Mesenchymal stem cell (in vitro differentiated cells and primary cell): ENCODE results near the gene PARD3.

Experiments
- DNase-seq: peaks from one replicate; pipeline ENCODE4 v3.0.0-alpha.2; 2013
- H2AFZ ChIP-seq: one replicate; pipeline ENCODE4 v1.6.1; 2013; ENCODE audit warnings: low read depth, mild to moderate bottlenecking, control low read depth, inconsistent platforms, low read length, moderate library complexity
- H2AK5ac ChIP-seq: 2 replicates; pipeline ENCODE4 v1.6.1; 2013; ENCODE audit warnings: low read length, moderate library complexity, mild to moderate bottlenecking, inconsistent platforms; ENCODE audit not compliant: severe bottlenecking
- H2BK120ac ChIP-seq: one replicate; pipeline ENCODE4 v1.6.1; 2013; ENCODE audit warnings: low read depth, mild to moderate bottlenecking, inconsistent platforms, low read length, moderate library complexity
- H2BK12ac ChIP-seq, 2 experiments: one replicate each; pipeline ENCODE4 v1.6.1; 2013; ENCODE audit warnings: inconsistent platforms in 2 of 2, low read length in 2 of 2, mild to moderate bottlenecking in 2 of 2, moderate library complexity in 2 of 2, control low read depth in 1 of 2
- H2BK15ac ChIP-seq: one replicate; pipeline ENCODE4 v1.6.1; 2013; ENCODE audit warnings: mild to moderate bottlenecking, low read depth, inconsistent platforms; ENCODE audit not compliant: poor library complexity, severe bottlenecking
- H2BK5ac ChIP-seq: 2 replicates; pipeline ENCODE4 v1.6.1; 2013; ENCODE audit warnings: low read depth, mild to moderate bottlenecking, low read length, control low read depth, inconsistent platforms; ENCODE audit not compliant: poor library complexity, severe bottlenecking
- H3K14ac ChIP-seq, 2 experiments: one replicate each; pipeline ENCODE4 v1.6.1; 2013; ENCODE audit warnings: inconsistent platforms in 2 of 2, low read length in 2 of 2, control low read depth in 1 of 2, mild to moderate bottlenecking in 1 of 2, moderate library complexity in 1 of 2
- H3K18ac ChIP-seq, 2 experiments: one replicate each; pipeline ENCODE4 v1.6.1; 2013; ENCODE audit warnings: inconsistent platforms in 2 of 2, low read length in 2 of 2, control low read depth in 1 of 2, low read depth in 1 of 2, mild to moderate bottlenecking in 1 of 2
- H3K23ac ChIP-seq, 2 experiments: one replicate each; pipeline ENCODE4 v1.6.1; 2013; ENCODE audit warnings: inconsistent platforms in 2 of 2, low read length in 2 of 2, mild to moderate bottlenecking in 2 of 2, moderate library complexity in 2 of 2, control low read depth in 1 of 2
- H3K27ac ChIP-seq: 2 replicates; pipeline ENCODE4 v1.5.1; 2013; ENCODE audit warnings: mild to moderate bottlenecking, moderate library complexity, low read length, control low read depth, inconsistent platforms; ENCODE audit not compliant: poor library complexity, severe bottlenecking
- H3K27me3 ChIP-seq, 2 experiments: 2 replicates each; pipeline versions ENCODE4 v1.6.1 to v1.7.0; 2013; ENCODE audit warnings: low read length in 2 of 2, mild to moderate bottlenecking in 2 of 2, moderate library complexity in 2 of 2, control low read depth in 1 of 2, inconsistent platforms in 1 of 2; ENCODE audit not compliant: control insufficient read depth in 1 of 2, insufficient read depth in 1 of 2
- H3K36me3 ChIP-seq, 2 experiments: 2 replicates each; pipeline versions ENCODE4 v1.6.1 to v1.7.0; 2013; ENCODE audit warnings: low read length in 2 of 2, control low read depth in 1 of 2, inconsistent platforms in 1 of 2, low read depth in 1 of 2, mild to moderate bottlenecking in 1 of 2; ENCODE audit not compliant: insufficient read depth in 2 of 2, control insufficient read depth in 1 of 2
- H3K4ac ChIP-seq, 2 experiments: one replicate each; pipeline ENCODE4 v1.6.1; 2013; ENCODE audit warnings: inconsistent platforms in 2 of 2, low read length in 2 of 2, mild to moderate bottlenecking in 2 of 2, moderate library complexity in 2 of 2, control low read depth in 1 of 2, low read depth in 1 of 2
- H3K4me1 ChIP-seq: 2 replicates; pipeline ENCODE4 v1.6.1; 2013; ENCODE audit warnings: low read depth, low read length, control low read depth; ENCODE audit not compliant: control insufficient read depth, insufficient read depth
- H3K4me2 ChIP-seq: 2 replicates; pipeline ENCODE4 v1.6.1; 2013; ENCODE audit warnings: low read length, mild to moderate bottlenecking, inconsistent platforms; ENCODE audit not compliant: poor library complexity, severe bottlenecking
- H3K4me3 ChIP-seq, 2 experiments: 2 replicates each; pipeline versions ENCODE4 v1.5.1 to v1.7.0; 2013; ENCODE audit warnings: low read length in 2 of 2, mild to moderate bottlenecking in 2 of 2, control low read depth in 1 of 2, low read depth in 1 of 2; ENCODE audit not compliant: insufficient read depth in 1 of 2
- H3K79me1 ChIP-seq: replicated peaks from 2 replicates; pipeline ENCODE4 v1.6.1; 2013; ENCODE audit warnings: mild to moderate bottlenecking, control low read depth, low read length, inconsistent platforms; ENCODE audit not compliant: poor library complexity, severe bottlenecking
- H3K9ac ChIP-seq: 2 replicates; pipeline ENCODE4 v1.7.0; 2013; ENCODE audit warnings: mild to moderate bottlenecking, low read length, moderate library complexity
- H3K9me3 ChIP-seq: 2 replicates; pipeline ENCODE4 v1.7.0; 2013; ENCODE audit warnings: mild to moderate bottlenecking, low read length; ENCODE audit not compliant: control insufficient read depth
- H4K8ac ChIP-seq: one replicate; pipeline ENCODE4 v1.6.1; 2013; ENCODE audit warnings: inconsistent platforms, mild to moderate bottlenecking, low read length, moderate library complexity
- H4K91ac ChIP-seq: one replicate; pipeline ENCODE4 v1.6.1; 2013; ENCODE audit warnings: mild to moderate bottlenecking, low read length, inconsistent platforms
- WGBS: methylation state at CpG from one replicate; pipeline ENCODE4 v1.1.7; 2013; ENCODE audit warnings: mixed read lengths; 5-methylcytosine and 5-hydroxymethylcytosine counted together

The PARD3 gene

GRCh38 chr10:34152434-34152833, 662.7 kb downstream of the PARD3 start:
- peaks cover 0 to 3% of the 10 kb centered on the region in 2 experiments for H3K36me3 ChIP-seq
- no peak overlapping the region for H2AK5ac ChIP-seq
- H3K4me2 ChIP-seq, result no peak overlapping the region
- peaks cover 4% of the 10 kb centered on the region for H3K4me1 ChIP-seq
- H3K14ac ChIP-seq, result no peak overlapping the region
- H3K9ac ChIP-seq, result no peak overlapping the region
- no peak overlapping the region for H4K91ac ChIP-seq
- H2BK15ac ChIP-seq, result no peak overlapping the region
- no peak for DNase-seq
- H2BK120ac ChIP-seq, result no peak overlapping the region
- H2AFZ ChIP-seq, result no peak overlapping the region
- no peak overlapping the region for H2BK12ac ChIP-seq
- 96% methylated on average over 1 of the region's 1 CpG for WGBS
- H3K79me1 ChIP-seq, result peaks cover 21% of the 10 kb centered on the region
- H3K4me3 ChIP-seq, result no peak overlapping the region
- H3K27me3 ChIP-seq, result no peaks in the 10 kb centered on the region
- no peak overlapping the region for H4K8ac ChIP-seq
- H3K4ac ChIP-seq, result no peak overlapping the region
- H3K18ac ChIP-seq, result no peak overlapping the region
- no peaks in the 10 kb centered on the region for H3K9me3 ChIP-seq
- H2BK5ac ChIP-seq, result no peak overlapping the region
- H3K27ac ChIP-seq, result no peak overlapping the region
- no peak overlapping the region for H3K23ac ChIP-seq

DNA sequence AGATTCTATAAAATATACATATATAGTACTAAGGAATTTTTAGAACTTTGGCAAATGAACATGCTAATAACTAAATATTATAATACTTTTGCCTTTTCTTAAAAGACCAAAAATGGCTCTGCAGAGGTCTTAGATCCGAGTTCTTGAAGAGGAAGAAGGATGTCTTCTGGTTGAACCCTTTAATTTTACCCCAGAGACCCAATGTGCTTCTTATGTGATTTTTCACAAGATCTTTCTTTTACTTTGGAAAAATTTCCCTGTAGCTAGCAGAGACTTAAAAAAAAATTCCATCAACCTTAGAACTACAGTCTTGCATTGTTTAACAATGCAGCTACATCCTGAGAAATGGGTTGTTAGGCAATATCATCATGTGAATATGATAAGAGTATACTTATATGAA, 663.2 kb downstream of the PARD3 start:
- H3K27me3 ChIP-seq, result no peaks in the 10 kb centered on the region
- no peak overlapping the region for H3K4me3 ChIP-seq
- H4K8ac ChIP-seq, result no peak overlapping the region
- no peak for DNase-seq
- no peak overlapping the region for H3K27ac ChIP-seq
- no peak overlapping the region for H2AK5ac ChIP-seq
- no peak overlapping the region for H2BK15ac ChIP-seq
- no peak overlapping the region for H2BK12ac ChIP-seq
- H3K4ac ChIP-seq, result no peak overlapping the region
- H3K79me1 ChIP-seq, result peaks cover 20% of the 10 kb centered on the region
- H2AFZ ChIP-seq, result no peak overlapping the region
- no CpG with 5 or more reads among the region's 1 CpG for WGBS
- no peak overlapping the region for H3K4me2 ChIP-seq
- no peaks in the 10 kb centered on the region for H3K9me3 ChIP-seq
- H3K9ac ChIP-seq, result no peak overlapping the region
- no peak overlapping the region for H4K91ac ChIP-seq
- H2BK120ac ChIP-seq, result no peak overlapping the region
- H3K4me1 ChIP-seq, result peaks cover 1% of the 10 kb centered on the region
- H3K18ac ChIP-seq, result no peak overlapping the region
- no peak overlapping the region for H3K23ac ChIP-seq
- no peak overlapping the region for H3K14ac ChIP-seq
- H3K36me3 ChIP-seq, result peaks cover 0 to 3% of the 10 kb centered on the region in 2 experiments
- no peak overlapping the region for H2BK5ac ChIP-seq

DNA sequence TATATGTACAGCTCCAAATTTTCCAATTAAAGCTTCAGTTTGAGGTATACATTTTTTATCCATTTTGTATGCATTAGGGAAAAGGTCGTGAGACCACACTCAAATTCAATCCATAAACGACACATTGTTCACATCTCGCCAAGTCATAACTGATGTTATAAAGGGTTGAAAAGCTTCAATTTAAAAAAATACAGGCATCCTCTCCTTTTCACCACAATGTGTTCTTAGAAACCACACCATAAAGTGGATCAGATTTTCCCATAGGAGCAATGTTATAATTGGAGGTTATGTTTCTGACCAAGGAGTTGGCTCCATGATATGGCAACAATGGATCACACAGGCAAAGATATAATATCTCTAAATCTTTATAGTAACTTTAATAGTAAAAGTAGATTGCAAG, 663.6 kb downstream of the PARD3 start:
- H2BK12ac ChIP-seq, result no peak overlapping the region
- no peak overlapping the region for H3K14ac ChIP-seq
- H3K36me3 ChIP-seq, result peaks cover 0 to 3% of the 10 kb centered on the region in 2 experiments
- no peak for DNase-seq
- no peaks in the 10 kb centered on the region for H3K9me3 ChIP-seq
- H4K8ac ChIP-seq, result no peak overlapping the region
- no peaks in the 10 kb centered on the region for H3K27me3 ChIP-seq
- H3K4me3 ChIP-seq, result no peak overlapping the region
- no peak overlapping the region for H3K9ac ChIP-seq
- no peak overlapping the region for H2AK5ac ChIP-seq
- no peak overlapping the region for H2BK15ac ChIP-seq
- H3K79me1 ChIP-seq, result peaks cover 19% of the 10 kb centered on the region
- H3K4me1 ChIP-seq, result peaks cover under 1% of the 10 kb centered on the region
- H2AFZ ChIP-seq, result no peak overlapping the region
- H2BK120ac ChIP-seq, result no peak overlapping the region
- H3K23ac ChIP-seq, result no peak overlapping the region
- no peak overlapping the region for H2BK5ac ChIP-seq
- no peak overlapping the region for H4K91ac ChIP-seq
- no CpG with 5 or more reads among the region's 3 CpGs for WGBS
- no peak overlapping the region for H3K27ac ChIP-seq
- no peak overlapping the region for H3K4me2 ChIP-seq
- H3K4ac ChIP-seq, result no peak overlapping the region
- H3K18ac ChIP-seq, result no peak overlapping the region

- Histone ChIP-seq H4K91ac (no peak overlapping the region), H3K27me3 (no peaks in the 10 kb centered on the region), H3K9ac (no peak overlapping the region), H3K23ac (no peak overlapping the region), H3K4me3 (no peak overlapping the region), H3K9me3 (no peaks in the 10 kb centered on the region), H2AK5ac (no peak overlapping the region), H3K18ac (no peak overlapping the region), H3K27ac (no peak overlapping the region), H4K8ac (no peak overlapping the region), H3K14ac (no peak overlapping the region), H2BK15ac (no peak overlapping the region), H3K4me2 (no peak overlapping the region), H3K4ac (no peak overlapping the region), H2AFZ (no peak overlapping the region), H3K4me1 (no peaks in the 10 kb centered on the region), H2BK12ac (no peak overlapping the region), H3K79me1 (peaks cover 13% of the 10 kb centered on the region), H3K36me3 (peaks cover 0 to 3% of the 10 kb centered on the region in 2 experiments), H2BK5ac (no peak overlapping the region), H2BK120ac (no peak overlapping the region)
- WGBS, result 94% methylated on average over 3 of the region's 3 CpGs
- DNase-seq, result no peak
Observed at GRCh38 chr10:34150103-34150502, 665.0 kb downstream of the PARD3 start.
